Neural cell (in vitro differentiated cells): ENCODE data around the gene STXBP5.
"Not testable (repeated sequence)": the region's sequence is repeated elsewhere in the genome, so short reads cannot be mapped to it uniquely, and the experiment has no call there.

Source experiments
- RAD21 ChIP-seq: fragments of 450-650 bp; conservative IDR thresholded peaks from 2 replicates; pipeline ENCODE4 v1.6.1; 2014; ENCODE audit warnings: antibody characterized with exemption, mild to moderate bottlenecking, moderate library complexity
- TF ChIP-seq, protein P1 (sequence below): fragments of 450-650 bp; IDR thresholded peaks from 2 replicates; pipeline ENCODE4 v1.5.1; 2014; ENCODE audit warnings: antibody characterized with exemption, mild to moderate bottlenecking, moderate library complexity; ENCODE audit not compliant: poor library complexity, severe bottlenecking

DNA sequence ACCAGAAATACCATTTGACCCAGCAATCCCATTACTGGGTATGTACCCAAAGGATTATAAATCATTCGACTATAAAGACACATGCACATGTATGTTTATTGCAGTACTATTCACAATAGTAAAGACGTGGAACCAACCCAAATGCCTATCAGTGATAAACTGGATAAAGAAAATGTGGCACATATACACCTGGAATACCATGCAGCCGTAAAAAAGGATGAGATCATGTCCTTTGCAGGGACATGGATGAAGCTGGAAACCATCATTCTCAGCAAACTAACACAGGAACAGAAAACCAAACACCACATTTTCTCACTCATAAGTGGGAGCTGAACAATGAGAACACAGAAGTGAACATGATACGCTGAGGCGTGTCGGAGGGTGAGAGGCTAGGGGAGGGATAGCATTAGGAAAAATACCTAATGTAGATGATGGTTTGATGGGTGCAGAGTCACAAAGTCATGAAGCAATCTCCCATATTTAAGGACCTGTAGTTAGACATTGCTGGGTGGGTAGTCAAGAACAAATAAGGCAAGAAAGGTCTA lies 50.8 kb downstream of the STXBP5 start:
- TF ChIP-seq, protein P1, sequence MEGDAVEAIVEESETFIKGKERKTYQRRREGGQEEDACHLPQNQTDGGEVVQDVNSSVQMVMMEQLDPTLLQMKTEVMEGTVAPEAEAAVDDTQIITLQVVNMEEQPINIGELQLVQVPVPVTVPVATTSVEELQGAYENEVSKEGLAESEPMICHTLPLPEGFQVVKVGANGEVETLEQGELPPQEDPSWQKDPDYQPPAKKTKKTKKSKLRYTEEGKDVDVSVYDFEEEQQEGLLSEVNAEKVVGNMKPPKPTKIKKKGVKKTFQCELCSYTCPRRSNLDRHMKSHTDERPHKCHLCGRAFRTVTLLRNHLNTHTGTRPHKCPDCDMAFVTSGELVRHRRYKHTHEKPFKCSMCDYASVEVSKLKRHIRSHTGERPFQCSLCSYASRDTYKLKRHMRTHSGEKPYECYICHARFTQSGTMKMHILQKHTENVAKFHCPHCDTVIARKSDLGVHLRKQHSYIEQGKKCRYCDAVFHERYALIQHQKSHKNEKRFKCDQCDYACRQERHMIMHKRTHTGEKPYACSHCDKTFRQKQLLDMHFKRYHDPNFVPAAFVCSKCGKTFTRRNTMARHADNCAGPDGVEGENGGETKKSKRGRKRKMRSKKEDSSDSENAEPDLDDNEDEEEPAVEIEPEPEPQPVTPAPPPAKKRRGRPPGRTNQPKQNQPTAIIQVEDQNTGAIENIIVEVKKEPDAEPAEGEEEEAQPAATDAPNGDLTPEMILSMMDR: not testable (repeated sequence)
- TF ChIP-seq RAD21: not testable (repeated sequence)
